ENCODE results near the gene IGFBP7.

IGFBP7 gene

DNA sequence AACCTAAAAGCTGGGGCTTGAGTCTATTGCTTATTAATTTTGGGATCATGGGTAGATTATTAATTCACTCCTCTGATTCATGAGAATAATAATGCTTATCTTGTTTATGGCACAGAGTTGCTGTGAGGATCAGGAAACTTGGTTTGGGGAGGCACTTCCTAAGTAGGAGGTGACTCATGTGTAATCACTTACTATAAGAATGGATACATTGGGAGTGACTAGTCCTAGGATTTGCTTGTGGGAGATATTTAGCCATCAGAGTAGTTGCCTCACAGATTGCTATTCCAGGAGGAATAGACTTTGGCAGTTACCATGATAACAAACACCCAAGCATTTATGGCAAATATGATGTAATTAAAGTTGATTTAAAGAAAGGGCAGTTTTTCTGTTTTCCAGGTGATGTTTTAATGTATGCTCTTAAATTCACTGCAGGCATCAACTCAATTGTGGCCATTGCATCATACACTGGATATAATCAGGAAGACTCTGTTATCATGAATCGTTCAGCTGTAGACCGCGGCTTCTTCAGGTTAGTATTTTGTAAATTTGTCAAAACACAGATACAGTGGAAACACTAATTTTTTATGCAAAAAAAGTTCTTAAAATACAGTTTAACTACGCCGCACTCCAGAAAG, 89.6 kb downstream of the IGFBP7 start:
- H3K9ac ChIP-seq (ENCODE audit: low read length) = no peak overlapping the region
- no peak for DNase-seq
- no peak overlapping the region for H3K27ac ChIP-seq (ENCODE audit: low read length)
- H3K4me2 ChIP-seq (ENCODE audit: low read depth, low read length) = no peak overlapping the region
- H3K9me2 ChIP-seq (replicated peaks; ENCODE audit: insufficient read depth, low read length) = no peaks in the 10 kb centered on the region
- no peaks in the 10 kb centered on the region for H4K20me1 ChIP-seq (ENCODE audit: insufficient read depth, low read length)
- H3K4me3 ChIP-seq (ENCODE audit: low read length) = no peak overlapping the region
- no peaks in the 10 kb centered on the region for H3K9me3 ChIP-seq (replicated peaks; ENCODE audit: insufficient read depth, low read length)
- H3K27me3 ChIP-seq (replicated peaks; ENCODE audit: insufficient read depth, low read length) = no peaks in the 10 kb centered on the region
- H3K79me2 ChIP-seq (ENCODE audit: low read length) = peaks cover 17% of the 10 kb centered on the region
- peaks cover 25% of the 10 kb centered on the region for H3K36me3 ChIP-seq (replicated peaks; ENCODE audit: insufficient read depth, low read length)
- no peaks in the 10 kb centered on the region for H3F3A ChIP-seq (ENCODE audit: insufficient read depth, low read length)
- no peaks in the 10 kb centered on the region for H3K4me1 ChIP-seq (ENCODE audit: low read length)
- TF ChIP-seq CTCF (IDR thresholded peaks at IDR 0.05; ENCODE audit: low read length) = no peak
- no peak for TF ChIP-seq EZH2 (optimal IDR thresholded peaks at IDR 0.05; ENCODE audit: low read depth, low read length)
- TF ChIP-seq EZH2phosphoT487 (IDR thresholded peaks at IDR 0.05; ENCODE audit: low read length) = no peak
- H2AFZ ChIP-seq (ENCODE audit: low read length) = no peak overlapping the region

- no peak for DNase-seq
- no peak overlapping the region for H2AFZ ChIP-seq (ENCODE audit: low read length)
- no peaks in the 10 kb centered on the region for H3K9me2 ChIP-seq (replicated peaks; ENCODE audit: insufficient read depth, low read length)
- peaks cover 17% of the 10 kb centered on the region for H3K79me2 ChIP-seq (ENCODE audit: low read length)
- H3K9ac ChIP-seq (ENCODE audit: low read length) = no peak overlapping the region
- TF ChIP-seq CTCF (IDR thresholded peaks at IDR 0.05; ENCODE audit: low read length) (no peak), EZH2 (optimal IDR thresholded peaks at IDR 0.05; ENCODE audit: low read depth, low read length) (no peak), EZH2phosphoT487 (IDR thresholded peaks at IDR 0.05; ENCODE audit: low read length) (no peak)
- H3K27ac ChIP-seq (ENCODE audit: low read length) = no peak overlapping the region
- no peaks in the 10 kb centered on the region for H3F3A ChIP-seq (ENCODE audit: insufficient read depth, low read length)
- H3K4me1 ChIP-seq (ENCODE audit: low read length) = no peaks in the 10 kb centered on the region
- H3K9me3 ChIP-seq (replicated peaks; ENCODE audit: insufficient read depth, low read length) = no peaks in the 10 kb centered on the region
- H3K4me3 ChIP-seq (ENCODE audit: low read length) = no peak overlapping the region
- no peaks in the 10 kb centered on the region for H4K20me1 ChIP-seq (ENCODE audit: insufficient read depth, low read length)
- H3K27me3 ChIP-seq (replicated peaks; ENCODE audit: insufficient read depth, low read length) = no peaks in the 10 kb centered on the region
- peaks cover 15% of the 10 kb centered on the region for H3K36me3 ChIP-seq (replicated peaks; ENCODE audit: insufficient read depth, low read length)
- no peak overlapping the region for H3K4me2 ChIP-seq (ENCODE audit: low read depth, low read length)
Observed at GRCh38 chr4:57018980-57019379, 91.2 kb downstream of the IGFBP7 start.

DNA sequence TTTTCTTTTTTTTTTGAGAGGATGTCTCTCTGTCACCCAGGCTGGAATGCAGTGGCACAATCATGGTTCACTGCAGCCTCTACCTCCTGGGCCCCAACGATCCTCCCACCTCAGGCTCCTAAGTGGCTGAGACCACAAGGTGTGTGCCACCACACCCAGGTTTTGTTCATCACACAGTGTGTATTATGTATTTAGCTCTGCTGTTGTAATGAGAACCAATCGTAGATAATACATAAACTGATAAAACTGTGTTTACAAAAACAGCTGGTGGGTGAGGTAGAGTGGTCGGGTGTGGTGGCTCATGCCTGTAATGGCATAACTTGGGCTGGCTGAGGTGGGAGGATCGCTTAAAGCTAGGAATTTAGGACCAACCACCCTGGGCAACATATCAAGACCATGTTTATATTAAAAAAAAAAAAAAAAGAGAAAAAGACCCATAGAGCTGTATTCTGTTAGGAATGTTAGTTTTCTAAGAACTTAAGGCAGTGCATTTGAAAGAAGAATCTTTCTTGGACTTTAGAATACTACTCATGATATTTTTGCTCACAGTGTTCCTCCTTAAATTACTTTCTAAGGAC, 96.6 kb downstream of the IGFBP7 start:
- H3K4me3 ChIP-seq (ENCODE audit: low read length) = no peak overlapping the region
- TF ChIP-seq CTCF (IDR thresholded peaks at IDR 0.05; ENCODE audit: low read length) (no peak), EZH2phosphoT487 (IDR thresholded peaks at IDR 0.05; ENCODE audit: low read length) (no peak), EZH2 (optimal IDR thresholded peaks at IDR 0.05; ENCODE audit: low read depth, low read length) (no peak)
- no peaks in the 10 kb centered on the region for H4K20me1 ChIP-seq (ENCODE audit: insufficient read depth, low read length)
- no peak overlapping the region for H3K27ac ChIP-seq (ENCODE audit: low read length)
- no peaks in the 10 kb centered on the region for H3K4me1 ChIP-seq (ENCODE audit: low read length)
- H3K9me3 ChIP-seq (replicated peaks; ENCODE audit: insufficient read depth, low read length) = no peaks in the 10 kb centered on the region
- no peak overlapping the region for H2AFZ ChIP-seq (ENCODE audit: low read length)
- DNase-seq = no peak
- H3K79me2 ChIP-seq (ENCODE audit: low read length) = peaks cover 13% of the 10 kb centered on the region
- no peak overlapping the region for H3K9ac ChIP-seq (ENCODE audit: low read length)
- H3F3A ChIP-seq (ENCODE audit: insufficient read depth, low read length) = no peaks in the 10 kb centered on the region
- peaks cover 7% of the 10 kb centered on the region; the same call in 1 of the 2 replicates for H3K36me3 ChIP-seq (replicated peaks; ENCODE audit: insufficient read depth, low read length)
- no peaks in the 10 kb centered on the region for H3K9me2 ChIP-seq (replicated peaks; ENCODE audit: insufficient read depth, low read length)
- no peak overlapping the region for H3K4me2 ChIP-seq (ENCODE audit: low read depth, low read length)
- no peaks in the 10 kb centered on the region for H3K27me3 ChIP-seq (replicated peaks; ENCODE audit: insufficient read depth, low read length)

All from MM.1S (cell line).